Measurements from ENCODE around the gene ITPRID1.

Gene ITPRID1

DNA sequence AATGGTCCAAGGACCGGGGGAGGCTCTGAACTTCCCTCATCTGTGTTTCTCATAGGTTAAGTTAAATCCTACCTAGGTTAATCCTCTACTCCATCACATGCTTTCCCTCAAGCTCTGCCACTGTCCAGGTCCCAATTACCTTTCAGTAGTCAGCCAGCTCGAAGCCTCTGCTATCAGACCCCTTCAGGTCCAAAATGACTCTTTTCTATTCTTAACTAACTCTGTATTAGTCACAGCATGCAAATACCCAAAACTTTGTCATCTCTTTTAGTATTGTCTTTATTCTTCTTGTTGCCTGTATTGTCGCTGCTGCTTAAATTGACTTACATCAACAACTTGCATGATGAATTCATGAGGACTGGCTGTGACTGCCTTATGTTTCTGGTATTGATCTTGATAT lies 188.5 kb downstream of the ITPRID1 start:
- Histone ChIP-seq H3K27me3 (ENCODE audit: insufficient read depth, low read length, poor library complexity, severe bottlenecking) (no peaks in the 10 kb centered on the region), H4K20me1 (ENCODE audit: insufficient read depth, low read length, poor library complexity, severe bottlenecking) (no peaks in the 10 kb centered on the region), H2AFZ (ENCODE audit: low read length) (no peak overlapping the region), H3K9me3 (ENCODE audit: insufficient read depth, low read depth, low read length) (no peaks in the 10 kb centered on the region), H3K4me1 (ENCODE audit: insufficient read depth, low read length, poor library complexity, severe bottlenecking) (no peaks in the 10 kb centered on the region), H3K9ac (ENCODE audit: low read depth, low read length, poor library complexity, severe bottlenecking) (no peak overlapping the region), H3K9me2 (replicated peaks; ENCODE audit: low read depth, low read length) (no peaks in the 10 kb centered on the region), H3K4me2 (ENCODE audit: low read depth, low read length, poor library complexity, severe bottlenecking) (no peak overlapping the region), H3F3A (ENCODE audit: low read depth) (no peaks in the 10 kb centered on the region), H3K36me3 (ENCODE audit: insufficient read depth, low read length) (no peaks in the 10 kb centered on the region), H3K79me2 (ENCODE audit: insufficient read depth, low read length) (no peaks in the 10 kb centered on the region), H3K4me3 (ENCODE audit: low read length, poor library complexity, severe bottlenecking) (no peak overlapping the region)
- no peak for TF ChIP-seq CTCF (conservative IDR thresholded peaks at IDR 0.05; ENCODE audit: low read length)
- TF ChIP-seq EZH2phosphoT487 (IDR thresholded peaks at IDR 0.05; ENCODE audit: borderline replicate concordance), result no peak

GRCh38 chr7:31705377-31705776 lies 191.5 kb downstream of the ITPRID1 start:
- H3K4me2 ChIP-seq (ENCODE audit: low read depth, low read length, poor library complexity, severe bottlenecking), result no peak overlapping the region
- H3K9ac ChIP-seq (ENCODE audit: low read depth, low read length, poor library complexity, severe bottlenecking), result no peak overlapping the region
- no peaks in the 10 kb centered on the region for H3K27me3 ChIP-seq (ENCODE audit: insufficient read depth, low read length, poor library complexity, severe bottlenecking)
- TF ChIP-seq CTCF (conservative IDR thresholded peaks at IDR 0.05; ENCODE audit: low read length) (no peak), EZH2phosphoT487 (IDR thresholded peaks at IDR 0.05; ENCODE audit: borderline replicate concordance) (no peak)
- H2AFZ ChIP-seq (ENCODE audit: low read length), result no peak overlapping the region
- no peak overlapping the region for H3K4me3 ChIP-seq (ENCODE audit: low read length, poor library complexity, severe bottlenecking)
- no peaks in the 10 kb centered on the region for H3K36me3 ChIP-seq (ENCODE audit: insufficient read depth, low read length)
- no peaks in the 10 kb centered on the region for H4K20me1 ChIP-seq (ENCODE audit: insufficient read depth, low read length, poor library complexity, severe bottlenecking)
- H3K9me2 ChIP-seq (replicated peaks; ENCODE audit: low read depth, low read length), result no peaks in the 10 kb centered on the region
- H3F3A ChIP-seq (ENCODE audit: low read depth), result no peaks in the 10 kb centered on the region
- H3K9me3 ChIP-seq (ENCODE audit: insufficient read depth, low read depth, low read length), result no peaks in the 10 kb centered on the region
- no peaks in the 10 kb centered on the region for H3K79me2 ChIP-seq (ENCODE audit: insufficient read depth, low read length)
- H3K4me1 ChIP-seq (ENCODE audit: insufficient read depth, low read length, poor library complexity, severe bottlenecking), result no peaks in the 10 kb centered on the region

- H2AFZ ChIP-seq (ENCODE audit: low read length), result no peak overlapping the region
- no peaks in the 10 kb centered on the region for H3K27me3 ChIP-seq (ENCODE audit: insufficient read depth, low read length, poor library complexity, severe bottlenecking)
- TF ChIP-seq CTCF (conservative IDR thresholded peaks at IDR 0.05; ENCODE audit: low read length), result no peak
- H3K9ac ChIP-seq (ENCODE audit: low read depth, low read length, poor library complexity, severe bottlenecking), result no peak overlapping the region
- no peaks in the 10 kb centered on the region for H3K9me2 ChIP-seq (replicated peaks; ENCODE audit: low read depth, low read length)
- no peaks in the 10 kb centered on the region for H3K36me3 ChIP-seq (ENCODE audit: insufficient read depth, low read length)
- no peak overlapping the region for H3K4me2 ChIP-seq (ENCODE audit: low read depth, low read length, poor library complexity, severe bottlenecking)
- H4K20me1 ChIP-seq (ENCODE audit: insufficient read depth, low read length, poor library complexity, severe bottlenecking), result no peaks in the 10 kb centered on the region
- no peaks in the 10 kb centered on the region for H3K9me3 ChIP-seq (ENCODE audit: insufficient read depth, low read depth, low read length)
- no peaks in the 10 kb centered on the region for H3K4me1 ChIP-seq (ENCODE audit: insufficient read depth, low read length, poor library complexity, severe bottlenecking)
- H3F3A ChIP-seq (ENCODE audit: low read depth), result no peaks in the 10 kb centered on the region
- H3K4me3 ChIP-seq (ENCODE audit: low read length, poor library complexity, severe bottlenecking), result no peak overlapping the region
- H3K79me2 ChIP-seq (ENCODE audit: insufficient read depth, low read length), result no peaks in the 10 kb centered on the region
These were observed 193.2 kb downstream of the ITPRID1 start for GRCh38 chr7:31707089-31707488.
